GM18511 (cell line): ENCODE data around the gene SPANXA1.
"Not testable (repeated sequence)": the region's sequence is repeated elsewhere in the genome, so short reads cannot be mapped to it uniquely, and the experiment has no call there.

ENCODE experiments used
- ATAC-seq: cut with Tn5 transposase; IDR thresholded peaks from one replicate; pipeline ENCODE4 v1.9.1; 2021; ENCODE audit warnings: mild to moderate bottlenecking, moderate library complexity; ENCODE audit not compliant: unreplicated experiment

SPANXA1 gene

GRCh38 chrX:141584638-141585037, at the start of gene SPANXA1:
TSS of gene SPANXA1 (minus strand) at chrX:141584738. CDS start at chrX:141584678, 60 bp downstream.
- not testable (repeated sequence) for ATAC-seq

GRCh38 chrX:141632124-141632523, 47.6 kb upstream of the SPANXA1 start:
- no peak for ATAC-seq

GRCh38 chrX:141619336-141619735, 34.8 kb upstream of the SPANXA1 start:
- ATAC-seq, result no peak

GRCh38 chrX:141609111-141609510, 24.6 kb upstream of the SPANXA1 start:
- no peak for ATAC-seq

- ATAC-seq, result not testable (repeated sequence)
Measured at GRCh38 chrX:141589408-141589807, 4.9 kb upstream of the SPANXA1 start, which contains the start of gene SPANXA2. TSS of gene SPANXA2 (plus strand) at chrX:141589708. CDS start at chrX:141589768, 60 bp downstream.

GRCh38 chrX:141542551-141542950, 42.0 kb downstream of the SPANXA1 start:
- ATAC-seq, result not testable (repeated sequence)
